HepG2 (cell line): ENCODE measurements around the gene MIPEP. TPM values are rescaled to one million over a fixed set of nuclear protein-coding genes. Genes with fewer than 3 reads are reported as not detected.

Experiments
- ATAC-seq: fragments of 200-7000 bp; cut with Tn5 transposase; 3 replicates; pipeline ENCODE4 v1.9.1; 2020; ENCODE audit warnings: mild to moderate bottlenecking, moderate library complexity
- BruUV-seq: library from RNA; stranded (reverse); fragments of 400-500 nt; replicated peaks from 2 replicates; lab custom pipeline; 2021; lab: Mats Ljungman, UMichigan
- CTCF ChIA-PET: fragments of 300-600 bp; formaldehyde crosslinking; extraction: SDS; loops from one replicate; lab custom pipeline; 2021; ENCODE audit warnings: low total read pairs, inconsistent platforms, low intra/inter-chr PET ratio; lab: Yijun Ruan, JAX
- POLR2A ChIA-PET: fragments of 350-600 bp; sonication (Branson Sonifier 250); formaldehyde crosslinking; loops from one replicate; lab custom pipeline; 2020; ENCODE audit warnings: antibody characterized with exemption, inconsistent platforms; lab: Yijun Ruan, JAX
- DNase-seq: peaks from one replicate; pipeline ENCODE4 v3.0.0-alpha.2; 2015; ENCODE audit warnings: low spot score
- FAIRE-seq: peaks from 3 replicates; lab custom pipeline; 2011; peaks lifted over from hg19 to GRCh38; lab: Jason Lieb, UNC
- H2AFZ ChIP-seq: one replicate; pipeline ENCODE4 v1.6.1; 2011; ENCODE audit warnings: low read length, inconsistent platforms
- H3K27ac ChIP-seq: fragments of 300-600 bp; 3 replicates; pipeline ENCODE4 v1.8.0; 2011; ENCODE audit warnings: mixed run types, mild to moderate bottlenecking, mixed read lengths, low read length, inconsistent platforms; ENCODE audit not compliant: insufficient read depth; ENCODE audit errors: extremely low read length
- H3K27me3 ChIP-seq, 2 experiments: fragments of 200-600 bp in 1 of 2; 2 replicates in 1 of 2; 3 replicates in 1 of 2; pipeline versions ENCODE4 v1.6.0 to v1.8.0; 2011; ENCODE audit warnings: low read length in 2 of 2, mild to moderate bottlenecking in 2 of 2, moderate library complexity in 2 of 2, inconsistent platforms in 1 of 2; ENCODE audit not compliant: insufficient read depth in 2 of 2, control insufficient read depth in 1 of 2
- H3K36me3 ChIP-seq, 2 experiments: fragments of 200-600 bp in 1 of 2; replicated peaks in 1 of 2; 2 replicates in 1 of 2; 3 replicates in 1 of 2; pipeline versions ENCODE4 v1.5.1 to v1.8.0; 2011; ENCODE audit warnings: low read length in 2 of 2, inconsistent platforms in 1 of 2; ENCODE audit not compliant: insufficient read depth in 2 of 2, control insufficient read depth in 1 of 2
- H3K4me1 ChIP-seq: 2 replicates; pipeline ENCODE4 v1.5.1; 2012; ENCODE audit warnings: low read length, inconsistent platforms; ENCODE audit not compliant: insufficient read depth
- H3K4me2 ChIP-seq: 2 replicates; pipeline ENCODE4 v1.6.0; 2011; ENCODE audit warnings: low read depth, low read length, inconsistent platforms
- H3K4me3 ChIP-seq, 3 experiments: fragments of 200-600 bp in 1 of 3; sonication (generic), shearing (Covaris generic) in 1 of 3; replicated peaks in 1 of 3; 2 replicates each; pipeline ENCODE4 v1.5.1; 2011 to 2016; ENCODE audit warnings: low read length in 3 of 3, inconsistent platforms in 2 of 3, low read depth in 2 of 3, mild to moderate bottlenecking in 2 of 3, control low read depth in 1 of 3, mixed read lengths in 1 of 3; ENCODE audit not compliant: insufficient read depth in 1 of 3
- H3K79me2 ChIP-seq: one replicate; pipeline ENCODE4 v1.6.1; 2011; ENCODE audit warnings: low read length, inconsistent platforms; ENCODE audit not compliant: insufficient read depth
- H3K9ac ChIP-seq: 2 replicates; pipeline ENCODE4 v1.6.0; 2011; ENCODE audit warnings: mild to moderate bottlenecking, low read depth, low read length, inconsistent platforms; ENCODE audit not compliant: insufficient read depth
- H3K9me3 ChIP-seq: 2 replicates; pipeline ENCODE4 v1.5.1; 2012; ENCODE audit warnings: mild to moderate bottlenecking, low read length
- H4K20me1 ChIP-seq: 2 replicates; pipeline ENCODE4 v1.6.0; 2011; ENCODE audit warnings: inconsistent platforms, mild to moderate bottlenecking, low read length, moderate library complexity; ENCODE audit not compliant: insufficient read depth
- FLYWCH1 ChIP-seq: sonication (generic); formaldehyde crosslinking; IDR thresholded peaks from 2 replicates; pipeline ENCODE4 v1.8.1; 2023; ENCODE audit warnings: mild to moderate bottlenecking, missing genetic modification reagents
- KLF12 ChIP-seq: sonication (generic); formaldehyde crosslinking; IDR thresholded peaks from 2 replicates; pipeline ENCODE4 v1.4.0; 2020; ENCODE audit warnings: missing genetic modification reagents, borderline replicate concordance
- MEIS1 ChIP-seq: sonication (generic); formaldehyde crosslinking; IDR thresholded peaks from 2 replicates; pipeline ENCODE4 v1.9.0; 2021; ENCODE audit warnings: mild to moderate bottlenecking, missing genetic modification reagents, moderate library complexity, borderline replicate concordance
- ZNF20 ChIP-seq: sonication (generic); formaldehyde crosslinking; IDR thresholded peaks from 2 replicates; pipeline ENCODE4 v1.4.0; 2020; ENCODE audit warnings: mild to moderate bottlenecking, moderate library complexity, missing genetic modification reagents
- ZNF780A ChIP-seq: sonication (generic); formaldehyde crosslinking; IDR thresholded peaks from 2 replicates; pipeline ENCODE4 v1.8.0; 2022; ENCODE audit warnings: mild to moderate bottlenecking, missing genetic modification reagents, moderate library complexity
- WGBS: methylation state at CpG from one replicate; pipeline ENCODE4 v1.1.6; 2017; ENCODE audit warnings: low lambda C conversion rate; 5-methylcytosine and 5-hydroxymethylcytosine counted together
- in situ Hi-C: cut with HindIII; loops from 2 replicates; pipeline ENCODE4 v1.10.0; 2017; ENCODE audit warnings: low pct_unique_long_range_greater_than_20kb; ENCODE audit not compliant: extremely low pct_ligation_motif_present
- intact Hi-C: fragments of 100-400 bp; cut with micrococcal nuclease; formaldehyde crosslinking; loops from one replicate; pipeline ENCODE4 v1.10.0; 2022; ENCODE audit not compliant: unreplicated experiment
- polyA plus RNA-seq, 8 experiments: library from polyadenylated mRNA; depleted of rRNA in 3 of 8; stranded (reverse) in 7 of 8; unstranded in 1 of 8; fragments of >200 nt; fragmentation: Illumina TruSeq in 4 of 8; extraction: Trizol in 4 of 8; gene quantifications; 2 replicates each; pipeline versions ENCODE4 v1.2.1 to v1.2.3, GENCODE V29; 2011 to 2016; ENCODE audit warnings: low read depth in 4 of 8, missing spikeins in 1 of 8, mixed read lengths in 1 of 8; ENCODE audit not compliant: insufficient read depth in 1 of 8
- total RNA-seq, 5 experiments: library from RNA; depleted of rRNA; stranded (reverse); fragments of >200 nt; fragmentation: Illumina TruSeq; extraction: Trizol; gene quantifications; 2 replicates each; pipeline ENCODE4 v1.2.3, GENCODE V29; 2016; ENCODE audit warnings: low read depth in 1 of 5
- TF ChIP-seq, protein P1 (sequence below): sonication (generic); formaldehyde crosslinking; IDR thresholded peaks from 2 replicates; pipeline ENCODE4 v1.5.0; 2020; ENCODE audit warnings: mild to moderate bottlenecking, missing genetic modification reagents

Gene MIPEP
- total and polyA plus RNA-seq, 2 of the 13 experiments (the other 11 are each of a cell fraction or from before 2014, with no cell fraction given): 9.3 to 24.1 TPM

DNA sequence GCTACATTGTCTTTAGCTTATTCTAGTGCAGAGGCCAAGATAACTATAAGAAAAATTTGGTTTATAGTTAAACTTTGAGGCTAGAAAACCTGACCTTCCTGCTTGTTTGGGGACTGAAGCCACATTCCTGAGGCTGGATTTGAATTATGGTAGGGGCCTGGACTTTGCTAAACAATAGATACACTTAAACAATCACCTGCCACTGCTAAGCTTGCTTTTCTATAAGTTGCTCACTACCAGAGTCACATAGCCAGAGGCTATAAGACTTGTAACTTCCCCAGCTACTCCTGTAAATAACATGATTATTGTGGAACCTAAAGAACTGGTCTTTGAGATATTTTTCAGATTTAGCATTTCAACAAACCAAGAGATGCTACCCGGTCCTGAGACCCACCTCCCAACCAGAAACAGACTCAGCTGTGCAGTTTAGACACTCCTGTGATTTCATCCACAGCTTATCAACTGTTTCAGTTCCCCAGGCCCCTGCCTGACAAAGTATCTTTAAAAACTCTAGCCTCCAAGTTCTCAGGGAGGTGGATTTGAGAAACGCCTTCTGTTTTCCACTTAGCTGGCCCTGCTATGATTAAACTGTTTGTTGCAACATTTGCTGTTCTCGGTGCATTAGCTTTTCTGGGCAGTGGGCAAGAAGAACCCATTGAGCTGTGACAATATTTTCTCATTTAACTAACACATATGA is 77.7 kb downstream of the MIPEP start:
- Histone ChIP-seq H3K36me3 (no peaks in the 10 kb centered on the region), H3K9ac (no peak overlapping the region), H3K27me3 (no peaks in the 10 kb centered on the region), H3K9me3 (no peaks in the 10 kb centered on the region), H2AFZ (no peak overlapping the region), H3K4me2 (no peak overlapping the region), H3K27ac (no peak overlapping the region), H3K4me1 (no peaks in the 10 kb centered on the region), H3K79me2 (no peaks in the 10 kb centered on the region), H4K20me1 (no peaks in the 10 kb centered on the region), H3K4me3 (no peak overlapping the region)
- in situ Hi-C loops: no loop called here
- FAIRE-seq: no peak
- DNase-seq: no peak
- CTCF ChIA-PET: no interaction called here
- ATAC-seq: no peak
- BruUV-seq: no TSS peak
- 90% methylated on average over 3 of the region's 3 CpGs for WGBS
- POLR2A ChIA-PET: no interaction called here
- no peak for TF ChIP-seq MEIS1
- no peak for TF ChIP-seq ZNF20
- no peak for TF ChIP-seq KLF12 (CRISPR knock-in tag)
- TF ChIP-seq, protein P1, sequence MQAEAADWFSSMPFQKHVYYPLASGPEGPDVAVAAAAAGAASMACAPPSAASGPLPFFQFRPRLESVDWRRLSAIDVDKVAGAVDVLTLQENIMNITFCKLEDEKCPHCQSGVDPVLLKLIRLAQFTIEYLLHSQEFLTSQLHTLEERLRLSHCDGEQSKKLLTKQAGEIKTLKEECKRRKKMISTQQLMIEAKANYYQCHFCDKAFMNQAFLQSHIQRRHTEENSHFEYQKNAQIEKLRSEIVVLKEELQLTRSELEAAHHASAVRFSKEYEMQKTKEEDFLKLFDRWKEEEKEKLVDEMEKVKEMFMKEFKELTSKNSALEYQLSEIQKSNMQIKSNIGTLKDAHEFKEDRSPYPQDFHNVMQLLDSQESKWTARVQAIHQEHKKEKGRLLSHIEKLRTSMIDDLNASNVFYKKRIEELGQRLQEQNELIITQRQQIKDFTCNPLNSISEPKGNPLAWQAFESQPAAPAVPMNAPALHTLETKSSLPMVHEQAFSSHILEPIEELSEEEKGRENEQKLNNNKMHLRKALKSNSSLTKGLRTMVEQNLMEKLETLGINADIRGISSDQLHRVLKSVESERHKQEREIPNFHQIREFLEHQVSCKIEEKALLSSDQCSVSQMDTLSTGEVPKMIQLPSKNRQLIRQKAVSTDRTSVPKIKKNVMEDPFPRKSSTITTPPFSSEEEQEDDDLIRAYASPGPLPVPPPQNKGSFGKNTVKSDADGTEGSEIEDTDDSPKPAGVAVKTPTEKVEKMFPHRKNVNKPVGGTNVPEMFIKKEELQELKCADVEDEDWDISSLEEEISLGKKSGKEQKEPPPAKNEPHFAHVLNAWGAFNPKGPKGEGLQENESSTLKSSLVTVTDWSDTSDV (CRISPR knock-in tag): no peak
- no peak for TF ChIP-seq FLYWCH1 (CRISPR knock-in tag)
- no peak for TF ChIP-seq ZNF780A
- intact Hi-C loops: no loop called here
